RKO (cell line): Measurements from ENCODE around the gene FBF1.
A peak's percentile ranks its signal among the peaks of the same experiment; 100 is the strongest.
"Not testable (repeated sequence)": the region's sequence is repeated elsewhere in the genome, so short reads cannot be mapped to it uniquely, and the experiment has no call there.

Experiments used
- DNase-seq: peaks from one replicate; pipeline ENCODE4 v3.0.0-alpha.2; 2016; ENCODE audit warnings: low spot score

Gene FBF1

GRCh38 chr17:75896415-75897159 lies 44.3 kb downstream of the FBF1 start, which contains the start of gene TRIM65:
Gene TRIM65 (minus strand): TSS chr17:75896951. CDS start chr17:75896937, 14 bp downstream.
- DNase-seq, result peak; percentile 84

- DNase-seq, result peak; percentile 73
Observed at GRCh38 chr17:75895370-75896155, 45.3 kb downstream of the FBF1 start.

GRCh38 chr17:75894049-75894733 lies 46.7 kb downstream of the FBF1 start:
- no peak for DNase-seq

GRCh38 chr17:75893305-75894048 lies 47.4 kb downstream of the FBF1 start:
- DNase-seq, result no peak

- no peak for DNase-seq
Observed at GRCh38 chr17:75892556-75893224, 48.2 kb downstream of the FBF1 start.

GRCh38 chr17:75891605-75892555 lies 49.0 kb downstream of the FBF1 start:
- no peak for DNase-seq

- no peak for DNase-seq
Observed at GRCh38 chr17:75891022-75891604, 49.7 kb downstream of the FBF1 start.

GRCh38 chr17:75889454-75889853 lies 51.4 kb downstream of the FBF1 start:
- DNase-seq, result peak; percentile 57

- DNase-seq, result no peak
Observed at GRCh38 chr17:75888484-75888883, 52.4 kb downstream of the FBF1 start.

GRCh38 chr17:75885860-75886259 lies 55.0 kb downstream of the FBF1 start:
- not testable (repeated sequence) for DNase-seq

- DNase-seq, result no peak
Observed at GRCh38 chr17:75885431-75885830, 55.4 kb downstream of the FBF1 start.

GRCh38 chr17:75881678-75882454 lies 59.0 kb downstream of the FBF1 start:
- no peak for DNase-seq

GRCh38 chr17:75880266-75880665 lies 60.6 kb downstream of the FBF1 start:
- no peak for DNase-seq

- DNase-seq, result peak; percentile 76
Observed at GRCh38 chr17:75878174-75878998, 62.5 kb downstream of the FBF1 start, which contains the start of gene TRIM47. Gene TRIM47 (minus strand): TSS chr17:75878581. CDS start chr17:75878548, 33 bp downstream.

- DNase-seq, result peak; percentile 77
Observed at GRCh38 chr17:75877752-75878173, 63.1 kb downstream of the FBF1 start.

- DNase-seq, result peak; percentile 93
Observed at GRCh38 chr17:75876938-75877751, 63.7 kb downstream of the FBF1 start.
